ENCODE results near the gene ASB7.

DNA sequence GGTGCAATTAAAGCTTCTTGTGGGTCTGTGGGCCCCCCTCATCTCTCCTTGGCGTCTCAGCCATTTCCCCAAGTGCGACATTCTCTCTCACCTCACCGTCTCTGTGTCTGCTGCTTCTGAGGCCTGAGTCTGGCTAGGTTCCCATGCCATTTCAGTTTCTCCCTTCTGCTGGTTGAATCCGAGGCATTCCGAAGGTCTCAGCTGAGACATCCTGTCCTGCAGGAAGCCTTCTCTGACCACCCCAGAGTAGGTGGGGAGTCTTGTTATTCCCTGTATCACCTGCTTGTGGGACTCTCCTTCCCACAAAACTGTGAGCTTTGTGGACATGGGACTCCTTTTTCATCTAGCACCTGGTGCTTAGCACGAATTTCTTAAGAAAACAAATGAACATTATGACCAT is 78.3 kb downstream of the ASB7 start:
- TF ChIP-seq, protein P1, sequence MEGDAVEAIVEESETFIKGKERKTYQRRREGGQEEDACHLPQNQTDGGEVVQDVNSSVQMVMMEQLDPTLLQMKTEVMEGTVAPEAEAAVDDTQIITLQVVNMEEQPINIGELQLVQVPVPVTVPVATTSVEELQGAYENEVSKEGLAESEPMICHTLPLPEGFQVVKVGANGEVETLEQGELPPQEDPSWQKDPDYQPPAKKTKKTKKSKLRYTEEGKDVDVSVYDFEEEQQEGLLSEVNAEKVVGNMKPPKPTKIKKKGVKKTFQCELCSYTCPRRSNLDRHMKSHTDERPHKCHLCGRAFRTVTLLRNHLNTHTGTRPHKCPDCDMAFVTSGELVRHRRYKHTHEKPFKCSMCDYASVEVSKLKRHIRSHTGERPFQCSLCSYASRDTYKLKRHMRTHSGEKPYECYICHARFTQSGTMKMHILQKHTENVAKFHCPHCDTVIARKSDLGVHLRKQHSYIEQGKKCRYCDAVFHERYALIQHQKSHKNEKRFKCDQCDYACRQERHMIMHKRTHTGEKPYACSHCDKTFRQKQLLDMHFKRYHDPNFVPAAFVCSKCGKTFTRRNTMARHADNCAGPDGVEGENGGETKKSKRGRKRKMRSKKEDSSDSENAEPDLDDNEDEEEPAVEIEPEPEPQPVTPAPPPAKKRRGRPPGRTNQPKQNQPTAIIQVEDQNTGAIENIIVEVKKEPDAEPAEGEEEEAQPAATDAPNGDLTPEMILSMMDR (tag by site-specific recombination; IDR thresholded peaks at IDR 0.05), result no peak
- TF ChIP-seq ZNF175 (tag by site-specific recombination; IDR thresholded peaks at IDR 0.05) (no peak), ZNF501 (tag by site-specific recombination; IDR thresholded peaks at IDR 0.05) (no peak), RBAK (tag by site-specific recombination; IDR thresholded peaks at IDR 0.05) (no peak), PRDM1 (tag by site-specific recombination; IDR thresholded peaks at IDR 0.05) (no peak), ZFP3 (tag by site-specific recombination; IDR thresholded peaks at IDR 0.05; ENCODE audit: low read depth) (no peak), ZNF354C (tag by site-specific recombination; IDR thresholded peaks at IDR 0.05; ENCODE audit: borderline replicate concordance, low read depth) (no peak), ZNF626 (tag by site-specific recombination; IDR thresholded peaks at IDR 0.05) (no peak)
- TF ChIP-seq, protein P2, sequence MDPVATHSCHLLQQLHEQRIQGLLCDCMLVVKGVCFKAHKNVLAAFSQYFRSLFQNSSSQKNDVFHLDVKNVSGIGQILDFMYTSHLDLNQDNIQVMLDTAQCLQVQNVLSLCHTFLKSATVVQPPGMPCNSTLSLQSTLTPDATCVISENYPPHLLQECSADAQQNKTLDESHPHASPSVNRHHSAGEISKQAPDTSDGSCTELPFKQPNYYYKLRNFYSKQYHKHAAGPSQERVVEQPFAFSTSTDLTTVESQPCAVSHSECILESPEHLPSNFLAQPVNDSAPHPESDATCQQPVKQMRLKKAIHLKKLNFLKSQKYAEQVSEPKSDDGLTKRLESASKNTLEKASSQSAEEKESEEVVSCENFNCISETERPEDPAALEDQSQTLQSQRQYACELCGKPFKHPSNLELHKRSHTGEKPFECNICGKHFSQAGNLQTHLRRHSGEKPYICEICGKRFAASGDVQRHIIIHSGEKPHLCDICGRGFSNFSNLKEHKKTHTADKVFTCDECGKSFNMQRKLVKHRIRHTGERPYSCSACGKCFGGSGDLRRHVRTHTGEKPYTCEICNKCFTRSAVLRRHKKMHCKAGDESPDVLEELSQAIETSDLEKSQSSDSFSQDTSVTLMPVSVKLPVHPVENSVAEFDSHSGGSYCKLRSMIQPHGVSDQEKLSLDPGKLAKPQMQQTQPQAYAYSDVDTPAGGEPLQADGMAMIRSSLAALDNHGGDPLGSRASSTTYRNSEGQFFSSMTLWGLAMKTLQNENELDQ (tag by site-specific recombination; IDR thresholded peaks at IDR 0.05; ENCODE audit: low read depth), result no peak
- TF ChIP-seq, protein P3, sequence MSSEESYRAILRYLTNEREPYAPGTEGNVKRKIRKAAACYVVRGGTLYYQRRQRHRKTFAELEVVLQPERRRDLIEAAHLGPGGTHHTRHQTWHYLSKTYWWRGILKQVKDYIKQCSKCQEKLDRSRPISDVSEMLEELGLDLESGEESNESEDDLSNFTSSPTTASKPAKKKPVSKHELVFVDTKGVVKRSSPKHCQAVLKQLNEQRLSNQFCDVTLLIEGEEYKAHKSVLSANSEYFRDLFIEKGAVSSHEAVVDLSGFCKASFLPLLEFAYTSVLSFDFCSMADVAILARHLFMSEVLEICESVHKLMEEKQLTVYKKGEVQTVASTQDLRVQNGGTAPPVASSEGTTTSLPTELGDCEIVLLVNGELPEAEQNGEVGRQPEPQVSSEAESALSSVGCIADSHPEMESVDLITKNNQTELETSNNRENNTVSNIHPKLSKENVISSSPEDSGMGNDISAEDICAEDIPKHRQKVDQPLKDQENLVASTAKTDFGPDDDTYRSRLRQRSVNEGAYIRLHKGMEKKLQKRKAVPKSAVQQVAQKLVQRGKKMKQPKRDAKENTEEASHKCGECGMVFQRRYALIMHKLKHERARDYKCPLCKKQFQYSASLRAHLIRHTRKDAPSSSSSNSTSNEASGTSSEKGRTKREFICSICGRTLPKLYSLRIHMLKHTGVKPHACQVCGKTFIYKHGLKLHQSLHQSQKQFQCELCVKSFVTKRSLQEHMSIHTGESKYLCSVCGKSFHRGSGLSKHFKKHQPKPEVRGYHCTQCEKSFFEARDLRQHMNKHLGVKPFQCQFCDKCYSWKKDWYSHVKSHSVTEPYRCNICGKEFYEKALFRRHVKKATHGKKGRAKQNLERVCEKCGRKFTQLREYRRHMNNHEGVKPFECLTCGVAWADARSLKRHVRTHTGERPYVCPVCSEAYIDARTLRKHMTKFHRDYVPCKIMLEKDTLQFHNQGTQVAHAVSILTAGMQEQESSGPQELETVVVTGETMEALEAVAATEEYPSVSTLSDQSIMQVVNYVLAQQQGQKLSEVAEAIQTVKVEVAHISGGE (tag by site-specific recombination; conservative IDR thresholded peaks at IDR 0.05; ENCODE audit: low read depth), result no peak
- TF ChIP-seq, protein P4, sequence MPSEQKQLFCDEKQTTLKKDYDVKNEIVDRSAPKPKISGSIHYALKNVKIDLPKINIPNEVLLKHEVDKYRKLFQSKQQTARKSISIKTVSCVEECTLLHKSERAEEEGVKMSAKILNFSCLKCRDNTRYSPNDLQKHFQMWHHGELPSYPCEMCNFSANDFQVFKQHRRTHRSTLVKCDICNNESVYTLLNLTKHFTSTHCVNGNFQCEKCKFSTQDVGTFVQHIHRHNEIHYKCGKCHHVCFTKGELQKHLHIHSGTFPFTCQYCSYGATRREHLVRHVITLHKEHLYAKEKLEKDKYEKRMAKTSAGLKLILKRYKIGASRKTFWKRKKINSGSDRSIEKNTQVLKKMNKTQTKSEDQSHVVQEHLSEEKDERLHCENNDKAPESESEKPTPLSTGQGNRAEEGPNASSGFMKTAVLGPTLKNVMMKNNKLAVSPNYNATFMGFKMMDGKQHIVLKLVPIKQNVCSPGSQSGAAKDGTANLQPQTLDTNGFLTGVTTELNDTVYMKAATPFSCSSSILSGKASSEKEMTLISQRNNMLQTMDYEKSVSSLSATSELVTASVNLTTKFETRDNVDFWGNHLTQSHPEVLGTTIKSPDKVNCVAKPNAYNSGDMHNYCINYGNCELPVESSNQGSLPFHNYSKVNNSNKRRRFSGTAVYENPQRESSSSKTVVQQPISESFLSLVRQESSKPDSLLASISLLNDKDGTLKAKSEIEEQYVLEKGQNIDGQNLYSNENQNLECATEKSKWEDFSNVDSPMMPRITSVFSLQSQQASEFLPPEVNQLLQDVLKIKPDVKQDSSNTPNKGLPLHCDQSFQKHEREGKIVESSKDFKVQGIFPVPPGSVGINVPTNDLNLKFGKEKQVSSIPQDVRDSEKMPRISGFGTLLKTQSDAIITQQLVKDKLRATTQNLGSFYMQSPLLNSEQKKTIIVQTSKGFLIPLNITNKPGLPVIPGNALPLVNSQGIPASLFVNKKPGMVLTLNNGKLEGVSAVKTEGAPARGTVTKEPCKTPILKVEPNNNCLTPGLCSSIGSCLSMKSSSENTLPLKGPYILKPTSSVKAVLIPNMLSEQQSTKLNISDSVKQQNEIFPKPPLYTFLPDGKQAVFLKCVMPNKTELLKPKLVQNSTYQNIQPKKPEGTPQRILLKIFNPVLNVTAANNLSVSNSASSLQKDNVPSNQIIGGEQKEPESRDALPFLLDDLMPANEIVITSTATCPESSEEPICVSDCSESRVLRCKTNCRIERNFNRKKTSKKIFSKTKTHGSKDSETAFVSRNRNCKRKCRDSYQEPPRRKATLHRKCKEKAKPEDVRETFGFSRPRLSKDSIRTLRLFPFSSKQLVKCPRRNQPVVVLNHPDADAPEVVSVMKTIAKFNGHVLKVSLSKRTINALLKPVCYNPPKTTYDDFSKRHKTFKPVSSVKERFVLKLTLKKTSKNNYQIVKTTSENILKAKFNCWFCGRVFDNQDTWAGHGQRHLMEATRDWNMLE (tag by site-specific recombination; conservative IDR thresholded peaks at IDR 0.05; ENCODE audit: low read depth), result no peak

All from HEK293 (cell line).